GM12878 (cell line): ENCODE data around the gene PEMT. TPM values are rescaled to one million over a fixed set of nuclear protein-coding genes. Genes with fewer than 3 reads are reported as not detected.
A peak's percentile ranks its signal among the peaks of the same experiment; 100 is the strongest.

Experiments used
- BMI1 ChIP-seq: fragments of 450-650 bp; IDR thresholded peaks from 2 replicates; pipeline ENCODE4 v1.6.1; 2016; ENCODE audit warnings: mild to moderate bottlenecking, moderate library complexity, borderline replicate concordance
- CBFB ChIP-seq: IDR thresholded peaks from 2 replicates; pipeline ENCODE4 v1.6.1; 2016; ENCODE audit warnings: antibody characterized with exemption, low read depth
- CBX5 ChIP-seq: sonication (generic); IDR thresholded peaks from 2 replicates; pipeline ENCODE4 v1.6.1; 2016; ENCODE audit warnings: low read depth, moderate library complexity, mild to moderate bottlenecking, inconsistent platforms
- CEBPB ChIP-seq, 2 experiments: fragments of 150-350 bp in 1 of 2; IDR thresholded peaks; 2 replicates each; pipeline ENCODE4 v1.6.1; 2012 to 2014; ENCODE audit warnings: low read depth in 2 of 2, low read length in 2 of 2, borderline replicate concordance in 1 of 2, inconsistent platforms in 1 of 2
- ETV6 ChIP-seq, 2 experiments: fragments of 450-650 bp in 1 of 2; IDR thresholded peaks in 1 of 2; conservative IDR thresholded peaks in 1 of 2; 2 replicates each; pipeline ENCODE4 v1.6.1; 2014; ENCODE audit warnings: antibody characterized with exemption in 1 of 2, borderline replicate concordance in 1 of 2, low read depth in 1 of 2, mild to moderate bottlenecking in 1 of 2, moderate library complexity in 1 of 2
- EZH2 ChIP-seq: IDR thresholded peaks from 2 replicates; pipeline ENCODE4 v1.6.1; 2012; ENCODE audit warnings: low read depth, mild to moderate bottlenecking, control low read depth, inconsistent platforms, low read length, borderline replicate concordance; ENCODE audit not compliant: control insufficient read depth
- HCFC1 ChIP-seq: fragments of 150-350 bp; IDR thresholded peaks from 2 replicates; pipeline ENCODE4 v1.6.1; 2014; ENCODE audit warnings: low read length
- HDAC6 ChIP-seq: fragments of 200-600 bp; sonication (generic); IDR thresholded peaks from one replicate; pipeline ENCODE4 v1.8.0; 2017; ENCODE audit warnings: antibody characterized with exemption; ENCODE audit not compliant: unreplicated experiment
- HSF1 ChIP-seq: fragments of 150-350 bp; IDR thresholded peaks from 2 replicates; pipeline ENCODE4 v1.6.1; 2014; ENCODE audit warnings: mild to moderate bottlenecking, low read depth, low read length
- IKZF1 ChIP-seq: fragments of 450-650 bp; conservative IDR thresholded peaks from 2 replicates; pipeline ENCODE4 v1.6.1; 2017; ENCODE audit warnings: antibody characterized with exemption, mild to moderate bottlenecking
- LARP7 ChIP-seq: fragments of 450-650 bp; IDR thresholded peaks from 2 replicates; pipeline ENCODE4 v1.6.1; 2017; ENCODE audit warnings: mild to moderate bottlenecking
- NR2C1 ChIP-seq: fragments of 450-650 bp; IDR thresholded peaks from 2 replicates; pipeline ENCODE4 v1.6.1; 2017; ENCODE audit warnings: antibody characterized with exemption, mild to moderate bottlenecking, moderate library complexity
- NRF1 ChIP-seq: conservative IDR thresholded peaks from 2 replicates; pipeline ENCODE4 v1.6.1; 2011; ENCODE audit warnings: mild to moderate bottlenecking, low read depth, low read length, improper control_type of control experiment
- RB1 ChIP-seq: fragments of 450-650 bp; formaldehyde crosslinking; IDR thresholded peaks from 2 replicates; pipeline ENCODE4 v1.6.1; 2017; ENCODE audit warnings: mild to moderate bottlenecking, borderline replicate concordance
- RELA ChIP-seq: fragments of 450-650 bp; IDR thresholded peaks from 2 replicates; pipeline ENCODE4 v1.8.0; 2014; ENCODE audit warnings: borderline replicate concordance; ENCODE audit not compliant: partially characterized antibody
- SMC3 ChIP-seq: IDR thresholded peaks from 2 replicates; pipeline ENCODE4 v1.6.1; 2011; ENCODE audit warnings: low read length, improper control_type of control experiment, borderline replicate concordance
- TCF3 ChIP-seq: IDR thresholded peaks from 2 replicates; pipeline ENCODE4 v1.6.1; 2012; ENCODE audit warnings: low read depth, mild to moderate bottlenecking, low read length, borderline replicate concordance; ENCODE audit not compliant: insufficient read depth
- ZBTB4 ChIP-seq: fragments of 450-650 bp; formaldehyde crosslinking; IDR thresholded peaks from 2 replicates; pipeline ENCODE4 v1.4.0; 2022; ENCODE audit warnings: mild to moderate bottlenecking, moderate library complexity
- ZNF622 ChIP-seq: fragments of 450-650 bp; IDR thresholded peaks from 2 replicates; pipeline ENCODE4 v1.6.1; 2017; ENCODE audit warnings: mild to moderate bottlenecking, inconsistent platforms
- polyA plus RNA-seq, 11 experiments: library from polyadenylated mRNA; depleted of rRNA in 4 of 11; unstranded in 6 of 11; stranded (reverse) in 5 of 11; fragments of >200 nt; fragmentation: Nextera tagmentation in 4 of 11; fragmentation: Illumina TruSeq in 1 of 11; extraction: Ambion mirVana in 4 of 11; extraction: Trizol in 1 of 11; gene quantifications; 1 replicate in 1 of 11; 2 replicates in 10 of 11; pipeline versions ENCODE4 v1.2.1 to v1.2.3, GENCODE V29; 2011 to 2016; ENCODE audit warnings: inconsistent platforms in 2 of 11, missing spikeins in 2 of 11, low read depth in 1 of 11
- total RNA-seq, 4 experiments: library from RNA; depleted of rRNA in 3 of 4; stranded (reverse); fragments of >200 nt in 3 of 4; fragmentation: Illumina TruSeq in 1 of 4; extraction: Trizol in 1 of 4; gene quantifications; 2 replicates each; pipeline versions ENCODE4 v1.2.1 to v1.2.3, GENCODE V29; 2013 to 2021
- TF ChIP-seq, protein P1 (sequence below): fragments of 450-650 bp; IDR thresholded peaks from 2 replicates; pipeline ENCODE4 v1.6.1; 2017; ENCODE audit warnings: low read depth, mild to moderate bottlenecking, moderate library complexity
- TF ChIP-seq, protein P2 (sequence below): IDR thresholded peaks from 2 replicates; pipeline ENCODE4 v1.6.1; 2012; ENCODE audit warnings: mild to moderate bottlenecking, low read depth, low read length

The PEMT gene
- total and polyA plus RNA-seq, 10 of the 15 experiments (the other 5 are each of a cell fraction or from before 2014, with no cell fraction given): 2.8 to 44.7 (median 25.4) TPM

DNA sequence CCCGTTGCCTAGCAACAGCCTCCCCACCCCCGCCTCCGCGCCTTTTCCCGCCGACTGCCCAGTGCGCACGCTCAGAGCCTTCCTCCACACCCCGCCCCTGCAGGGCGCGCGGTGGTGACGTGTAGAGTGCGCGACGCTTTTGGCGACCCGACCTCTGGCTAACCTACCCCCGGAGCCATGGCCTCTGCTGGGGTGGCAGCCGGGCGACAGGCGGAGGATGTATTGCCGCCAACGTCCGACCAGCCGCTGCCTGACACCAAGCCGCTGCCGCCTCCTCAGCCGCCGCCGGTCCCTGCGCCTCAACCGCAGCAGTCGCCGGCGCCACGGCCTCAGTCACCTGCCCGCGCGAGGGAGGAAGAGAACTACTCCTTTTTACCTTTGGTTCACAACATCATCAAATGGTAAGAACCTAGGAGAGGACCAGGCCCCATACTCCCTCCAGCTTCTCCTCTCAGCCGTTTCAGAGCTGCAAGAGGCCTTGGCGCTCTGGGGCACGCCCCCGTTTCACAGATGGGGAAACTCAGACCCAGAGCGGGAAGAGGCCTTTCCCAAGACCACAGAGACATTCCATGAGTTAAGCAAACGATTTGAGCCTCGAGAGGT is 114.5 kb downstream of the PEMT start, which contains the start of gene MED9 (continued):
- TF ChIP-seq NRF1: peak; percentile 74
- peak; percentile 69; the same call in 1 of the 2 replicates for TF ChIP-seq RB1
- TF ChIP-seq ETV6 (conservative IDR thresholded peaks at IDR 0.05 in 1 of 2, IDR thresholded peaks at IDR 0.05 in 1 of 2; ENCODE audit: borderline replicate concordance in 1 of 2, low read depth in 1 of 2): no peak
- peak; percentile 87 for TF ChIP-seq NR2C1
- TF ChIP-seq CBFB: no peak
- peak; percentile 83 for TF ChIP-seq HCFC1
- TF ChIP-seq TCF3: no peak
- no peak for TF ChIP-seq CEBPB (IDR thresholded peaks at IDR 0.05; ENCODE audit: borderline replicate concordance in 1 of 2, low read depth in 2 of 2, low read length in 2 of 2)
- TF ChIP-seq HDAC6: no peak
- TF ChIP-seq ZNF622: no peak
- no peak for TF ChIP-seq HSF1
- TF ChIP-seq CBX5: no peak
- TF ChIP-seq, protein P1, sequence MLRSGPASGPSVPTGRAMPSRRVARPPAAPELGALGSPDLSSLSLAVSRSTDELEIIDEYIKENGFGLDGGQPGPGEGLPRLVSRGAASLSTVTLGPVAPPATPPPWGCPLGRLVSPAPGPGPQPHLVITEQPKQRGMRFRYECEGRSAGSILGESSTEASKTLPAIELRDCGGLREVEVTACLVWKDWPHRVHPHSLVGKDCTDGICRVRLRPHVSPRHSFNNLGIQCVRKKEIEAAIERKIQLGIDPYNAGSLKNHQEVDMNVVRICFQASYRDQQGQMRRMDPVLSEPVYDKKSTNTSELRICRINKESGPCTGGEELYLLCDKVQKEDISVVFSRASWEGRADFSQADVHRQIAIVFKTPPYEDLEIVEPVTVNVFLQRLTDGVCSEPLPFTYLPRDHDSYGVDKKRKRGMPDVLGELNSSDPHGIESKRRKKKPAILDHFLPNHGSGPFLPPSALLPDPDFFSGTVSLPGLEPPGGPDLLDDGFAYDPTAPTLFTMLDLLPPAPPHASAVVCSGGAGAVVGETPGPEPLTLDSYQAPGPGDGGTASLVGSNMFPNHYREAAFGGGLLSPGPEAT: peak; percentile 77
- no peak for TF ChIP-seq RELA
- TF ChIP-seq, protein P2, sequence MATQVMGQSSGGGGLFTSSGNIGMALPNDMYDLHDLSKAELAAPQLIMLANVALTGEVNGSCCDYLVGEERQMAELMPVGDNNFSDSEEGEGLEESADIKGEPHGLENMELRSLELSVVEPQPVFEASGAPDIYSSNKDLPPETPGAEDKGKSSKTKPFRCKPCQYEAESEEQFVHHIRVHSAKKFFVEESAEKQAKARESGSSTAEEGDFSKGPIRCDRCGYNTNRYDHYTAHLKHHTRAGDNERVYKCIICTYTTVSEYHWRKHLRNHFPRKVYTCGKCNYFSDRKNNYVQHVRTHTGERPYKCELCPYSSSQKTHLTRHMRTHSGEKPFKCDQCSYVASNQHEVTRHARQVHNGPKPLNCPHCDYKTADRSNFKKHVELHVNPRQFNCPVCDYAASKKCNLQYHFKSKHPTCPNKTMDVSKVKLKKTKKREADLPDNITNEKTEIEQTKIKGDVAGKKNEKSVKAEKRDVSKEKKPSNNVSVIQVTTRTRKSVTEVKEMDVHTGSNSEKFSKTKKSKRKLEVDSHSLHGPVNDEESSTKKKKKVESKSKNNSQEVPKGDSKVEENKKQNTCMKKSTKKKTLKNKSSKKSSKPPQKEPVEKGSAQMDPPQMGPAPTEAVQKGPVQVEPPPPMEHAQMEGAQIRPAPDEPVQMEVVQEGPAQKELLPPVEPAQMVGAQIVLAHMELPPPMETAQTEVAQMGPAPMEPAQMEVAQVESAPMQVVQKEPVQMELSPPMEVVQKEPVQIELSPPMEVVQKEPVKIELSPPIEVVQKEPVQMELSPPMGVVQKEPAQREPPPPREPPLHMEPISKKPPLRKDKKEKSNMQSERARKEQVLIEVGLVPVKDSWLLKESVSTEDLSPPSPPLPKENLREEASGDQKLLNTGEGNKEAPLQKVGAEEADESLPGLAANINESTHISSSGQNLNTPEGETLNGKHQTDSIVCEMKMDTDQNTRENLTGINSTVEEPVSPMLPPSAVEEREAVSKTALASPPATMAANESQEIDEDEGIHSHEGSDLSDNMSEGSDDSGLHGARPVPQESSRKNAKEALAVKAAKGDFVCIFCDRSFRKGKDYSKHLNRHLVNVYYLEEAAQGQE: no peak
- TF ChIP-seq BMI1: peak; percentile 3; the same call in 1 of the 2 replicates
- no peak for TF ChIP-seq SMC3
- peak; percentile 75 for TF ChIP-seq IKZF1
- TF ChIP-seq LARP7: peak; percentile 88
- TF ChIP-seq ZBTB4 (CRISPR knock-in tag): no peak
- TF ChIP-seq EZH2: no peak
